ENCODE data around the gene PPIL3. TPM values are rescaled to one million over a fixed set of nuclear protein-coding genes. Genes with fewer than 3 reads are reported as not detected.
A peak's percentile ranks its signal among the peaks of the same experiment; 100 is the strongest.

PPIL3 gene
- total and polyA plus RNA-seq, 2 donors (not counting 3 experiments of a cell fraction or from before 2014, with no cell fraction given), result 25.0 to 27.1 TPM

- BruUV-seq (replicated peaks), result no TSS peak
- intact Hi-C loops (cut with micrococcal nuclease), result no loop called here
- CTCF ChIA-PET, result no interaction called here
- H3K27me3 ChIP-seq (ENCODE audit: control insufficient read depth in 2 of 2, insufficient read depth in 2 of 2, low read length in 2 of 2), result no peaks in the 10 kb centered on the region
- no peaks in the 10 kb centered on the region for H3K4me1 ChIP-seq (ENCODE audit: control insufficient read depth, extremely low read depth, insufficient read depth, low read length)
- POLR2A ChIA-PET, result no interaction called here
- dilution Hi-C loops (cut with MboI; ENCODE audit: extremely low pct_ligation_motif_present, low sequenced_read_pairs), result no loop called here
- no peaks in the 10 kb centered on the region for H3K79me2 ChIP-seq (ENCODE audit: control insufficient read depth, insufficient read depth, low read length)
- no peak overlapping the region for H3K27ac ChIP-seq (ENCODE audit: insufficient read depth, low read depth, low read length)
- no peaks in the 10 kb centered on the region for H3K9me3 ChIP-seq (replicated peaks; ENCODE audit: control insufficient read depth, insufficient read depth, low read length)
- H3K9ac ChIP-seq (replicated peaks; ENCODE audit: extremely low read depth, insufficient read depth, low read length), result no peak overlapping the region
- peak; percentile 33 for FAIRE-seq
- no peaks in the 10 kb centered on the region for H4K20me1 ChIP-seq (replicated peaks; ENCODE audit: control insufficient read depth, extremely low read depth, insufficient read depth, low read length)
- DNase-seq (ENCODE audit: low read depth, low spot score), result no peak
- no peak overlapping the region for H3K4me2 ChIP-seq (ENCODE audit: insufficient read depth, low read length)
- H3K4me3 ChIP-seq (replicated peaks in 1 of 3; ENCODE audit: insufficient read depth in 1 of 3, low read depth in 1 of 3, low read length in 3 of 3), result no peak overlapping the region
- peaks cover 6 to 7% of the 10 kb centered on the region in 2 experiments for H3K36me3 ChIP-seq (ENCODE audit: control insufficient read depth in 2 of 2, extremely low read depth in 1 of 2, insufficient read depth in 2 of 2, low read length in 2 of 2)
- TF ChIP-seq POLR2AphosphoS5 (IDR thresholded peaks at IDR 0.05; ENCODE audit: insufficient read depth, low read depth, low read length), result no peak
- TF ChIP-seq MAX (IDR thresholded peaks at IDR 0.05; ENCODE audit: insufficient read depth, insufficient read length), result no peak
- TF ChIP-seq GATA2 (IDR thresholded peaks at IDR 0.05; ENCODE audit: insufficient read depth, insufficient read length, low read depth, low read length), result no peak
- TF ChIP-seq, protein P1, sequence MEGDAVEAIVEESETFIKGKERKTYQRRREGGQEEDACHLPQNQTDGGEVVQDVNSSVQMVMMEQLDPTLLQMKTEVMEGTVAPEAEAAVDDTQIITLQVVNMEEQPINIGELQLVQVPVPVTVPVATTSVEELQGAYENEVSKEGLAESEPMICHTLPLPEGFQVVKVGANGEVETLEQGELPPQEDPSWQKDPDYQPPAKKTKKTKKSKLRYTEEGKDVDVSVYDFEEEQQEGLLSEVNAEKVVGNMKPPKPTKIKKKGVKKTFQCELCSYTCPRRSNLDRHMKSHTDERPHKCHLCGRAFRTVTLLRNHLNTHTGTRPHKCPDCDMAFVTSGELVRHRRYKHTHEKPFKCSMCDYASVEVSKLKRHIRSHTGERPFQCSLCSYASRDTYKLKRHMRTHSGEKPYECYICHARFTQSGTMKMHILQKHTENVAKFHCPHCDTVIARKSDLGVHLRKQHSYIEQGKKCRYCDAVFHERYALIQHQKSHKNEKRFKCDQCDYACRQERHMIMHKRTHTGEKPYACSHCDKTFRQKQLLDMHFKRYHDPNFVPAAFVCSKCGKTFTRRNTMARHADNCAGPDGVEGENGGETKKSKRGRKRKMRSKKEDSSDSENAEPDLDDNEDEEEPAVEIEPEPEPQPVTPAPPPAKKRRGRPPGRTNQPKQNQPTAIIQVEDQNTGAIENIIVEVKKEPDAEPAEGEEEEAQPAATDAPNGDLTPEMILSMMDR (IDR thresholded peaks at IDR 0.05; ENCODE audit: extremely low read depth in 1 of 2, insufficient read depth in 1 of 2, low read depth in 1 of 2, low read length in 2 of 2), result no peak
- no peak for TF ChIP-seq MYC (IDR thresholded peaks at IDR 0.05; ENCODE audit: low read depth, low read length)
- TF ChIP-seq JUN (IDR thresholded peaks at IDR 0.05; ENCODE audit: borderline replicate concordance, insufficient read depth, insufficient read length, low read depth), result no peak
- no peak for TF ChIP-seq FOS (IDR thresholded peaks at IDR 0.05; ENCODE audit: borderline replicate concordance, insufficient read depth, low read length)
- no peak for TF ChIP-seq POLR2A (IDR thresholded peaks at IDR 0.05; ENCODE audit: low read depth, low read length)
- TF ChIP-seq EZH2 (IDR thresholded peaks at IDR 0.05; ENCODE audit: borderline replicate concordance, low read depth, low read length, severe bottlenecking), result no peak
- H3K9me1 ChIP-seq (replicated peaks; ENCODE audit: control insufficient read depth, extremely low read depth, insufficient read depth, low read length), result no peaks in the 10 kb centered on the region
- no peak overlapping the region for H2AFZ ChIP-seq (ENCODE audit: low read depth, low read length)
Measured at GRCh38 chr2:200847269-200847668, 41.6 kb downstream of the PPIL3 start.
